ENCODE data around the gene GFOD1.

- TF ChIP-seq, protein P1, sequence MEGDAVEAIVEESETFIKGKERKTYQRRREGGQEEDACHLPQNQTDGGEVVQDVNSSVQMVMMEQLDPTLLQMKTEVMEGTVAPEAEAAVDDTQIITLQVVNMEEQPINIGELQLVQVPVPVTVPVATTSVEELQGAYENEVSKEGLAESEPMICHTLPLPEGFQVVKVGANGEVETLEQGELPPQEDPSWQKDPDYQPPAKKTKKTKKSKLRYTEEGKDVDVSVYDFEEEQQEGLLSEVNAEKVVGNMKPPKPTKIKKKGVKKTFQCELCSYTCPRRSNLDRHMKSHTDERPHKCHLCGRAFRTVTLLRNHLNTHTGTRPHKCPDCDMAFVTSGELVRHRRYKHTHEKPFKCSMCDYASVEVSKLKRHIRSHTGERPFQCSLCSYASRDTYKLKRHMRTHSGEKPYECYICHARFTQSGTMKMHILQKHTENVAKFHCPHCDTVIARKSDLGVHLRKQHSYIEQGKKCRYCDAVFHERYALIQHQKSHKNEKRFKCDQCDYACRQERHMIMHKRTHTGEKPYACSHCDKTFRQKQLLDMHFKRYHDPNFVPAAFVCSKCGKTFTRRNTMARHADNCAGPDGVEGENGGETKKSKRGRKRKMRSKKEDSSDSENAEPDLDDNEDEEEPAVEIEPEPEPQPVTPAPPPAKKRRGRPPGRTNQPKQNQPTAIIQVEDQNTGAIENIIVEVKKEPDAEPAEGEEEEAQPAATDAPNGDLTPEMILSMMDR (IDR thresholded peaks at IDR 0.05): no peak
- TF ChIP-seq POLR2AphosphoS5 (IDR thresholded peaks at IDR 0.05) (no peak), POLR2A (IDR thresholded peaks at IDR 0.05) (no peak)
Measured at GRCh38 chr6:13435477-13436246, 51.7 kb downstream of the GFOD1 start.

Data from stomach (tissue), 4 donors.